Hematopoietic multipotent progenitor cell treated with erythropoietin and hydrocortisone succinate and interleukin-3 and kit ligand, for 6 days (in vitro differentiated cells): ENCODE results near the gene RAPGEF5.
A peak's percentile ranks its signal among the peaks of the same experiment; 100 is the strongest.

Experiments
- DNase-seq: peaks from one replicate; pipeline ENCODE4 v3.0.0-alpha.2; 2015

The RAPGEF5 gene, protein sequence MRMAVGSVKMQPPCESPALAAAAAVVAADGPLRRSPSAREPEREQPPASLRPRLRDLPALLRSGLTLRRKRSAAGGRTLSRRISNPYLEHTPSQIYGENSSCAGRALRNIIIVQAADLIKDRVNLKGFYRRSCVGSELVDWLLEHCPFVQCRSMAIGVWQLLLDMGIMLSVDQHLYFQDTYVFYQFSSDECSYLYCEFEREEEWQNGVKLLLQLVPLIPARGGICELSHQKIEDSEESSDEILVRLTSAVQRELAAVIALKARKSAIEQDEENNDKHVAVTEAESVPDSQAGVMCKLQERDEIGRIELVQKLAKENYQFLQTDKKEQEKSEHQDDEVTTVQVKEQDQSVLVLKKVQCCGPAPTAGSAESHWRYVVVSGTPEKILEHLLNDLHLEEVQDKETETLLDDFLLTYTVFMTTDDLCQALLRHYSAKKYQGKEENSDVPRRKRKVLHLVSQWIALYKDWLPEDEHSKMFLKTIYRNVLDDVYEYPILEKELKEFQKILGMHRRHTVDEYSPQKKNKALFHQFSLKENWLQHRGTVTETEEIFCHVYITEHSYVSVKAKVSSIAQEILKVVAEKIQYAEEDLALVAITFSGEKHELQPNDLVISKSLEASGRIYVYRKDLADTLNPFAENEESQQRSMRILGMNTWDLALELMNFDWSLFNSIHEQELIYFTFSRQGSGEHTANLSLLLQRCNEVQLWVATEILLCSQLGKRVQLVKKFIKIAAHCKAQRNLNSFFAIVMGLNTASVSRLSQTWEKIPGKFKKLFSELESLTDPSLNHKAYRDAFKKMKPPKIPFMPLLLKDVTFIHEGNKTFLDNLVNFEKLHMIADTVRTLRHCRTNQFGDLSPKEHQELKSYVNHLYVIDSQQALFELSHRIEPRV

GRCh38 chr7:22356701-22357310 is at the start of gene RAPGEF5:
TSS of gene RAPGEF5 (minus strand) at chr7:22357154. CDS start at chr7:22357060, 94 bp downstream.
- DNase-seq = peak; percentile 31

DNA sequence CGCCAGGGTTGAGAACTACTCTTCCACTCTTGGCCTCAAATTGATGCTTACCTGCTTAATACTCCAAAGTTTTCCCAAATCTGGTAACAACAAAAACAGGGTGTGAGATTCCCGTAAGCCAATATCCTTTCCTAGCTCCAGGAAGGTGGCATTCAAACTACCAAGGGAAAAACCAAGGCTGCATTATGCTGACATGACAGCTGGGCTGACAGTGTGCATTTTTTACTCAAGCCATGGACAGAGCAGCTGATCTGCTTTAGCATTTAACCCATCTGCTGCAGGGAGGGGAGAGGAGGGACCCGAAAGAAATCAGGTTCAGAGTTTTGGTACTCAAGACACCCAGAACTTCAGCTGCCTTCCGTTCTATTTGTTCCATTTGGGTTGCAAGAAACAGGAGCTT is 49.8 kb upstream of the RAPGEF5 start:
- no peak for DNase-seq

GRCh38 chr7:22404421-22405023 is 47.6 kb upstream of the RAPGEF5 start:
- no peak for DNase-seq

DNA sequence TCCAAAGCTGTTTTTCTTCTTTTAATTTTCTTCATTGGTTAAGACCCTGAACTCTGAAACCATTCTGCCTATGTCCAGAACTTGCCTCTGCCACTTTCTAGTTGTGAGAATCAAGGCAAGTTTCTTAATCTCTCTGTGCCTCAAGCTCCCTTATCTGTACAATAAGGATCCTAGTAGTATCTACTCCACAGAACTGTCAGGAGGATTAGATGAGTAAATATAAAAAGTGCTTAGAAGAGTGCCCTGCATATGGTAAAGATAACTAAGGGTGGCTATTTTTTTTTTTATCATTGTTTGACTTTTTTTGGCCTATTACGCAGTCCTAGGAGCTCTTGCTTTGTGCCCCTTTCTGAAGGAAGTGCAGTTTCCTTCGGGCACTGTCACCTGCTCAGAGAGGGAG is 46.4 kb upstream of the RAPGEF5 start:
- no peak for DNase-seq

GRCh38 chr7:22402250-22402649 is 45.3 kb upstream of the RAPGEF5 start:
- DNase-seq = no peak

DNA sequence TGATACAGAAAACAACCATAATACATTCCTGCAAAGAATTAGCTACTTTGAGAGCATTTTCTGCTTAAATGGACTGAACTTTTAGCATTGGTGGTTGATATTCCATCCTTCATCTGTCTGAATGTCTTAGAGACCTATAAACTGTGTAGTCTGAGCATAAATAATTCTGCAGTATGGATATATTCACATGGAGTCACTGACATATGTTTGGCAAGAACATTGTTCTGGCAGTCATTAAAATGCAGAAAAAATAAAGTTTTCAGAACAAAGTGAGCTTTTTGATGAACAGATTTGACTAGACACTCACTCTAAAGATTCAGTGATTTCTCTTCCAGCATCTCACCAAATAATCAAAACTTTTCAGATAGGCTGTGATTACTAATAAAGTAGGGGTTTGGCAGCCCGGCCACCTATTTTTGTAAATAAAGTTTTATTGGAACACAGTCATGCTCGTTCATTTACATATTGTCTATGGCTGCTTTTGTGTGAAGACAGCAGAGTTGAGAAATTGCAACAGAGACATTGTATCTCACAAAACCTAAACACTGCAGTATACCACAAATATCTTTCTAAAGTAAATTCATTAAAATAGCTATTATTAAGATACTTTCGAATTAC is 44.1 kb upstream of the RAPGEF5 start:
- no peak for DNase-seq

DNA sequence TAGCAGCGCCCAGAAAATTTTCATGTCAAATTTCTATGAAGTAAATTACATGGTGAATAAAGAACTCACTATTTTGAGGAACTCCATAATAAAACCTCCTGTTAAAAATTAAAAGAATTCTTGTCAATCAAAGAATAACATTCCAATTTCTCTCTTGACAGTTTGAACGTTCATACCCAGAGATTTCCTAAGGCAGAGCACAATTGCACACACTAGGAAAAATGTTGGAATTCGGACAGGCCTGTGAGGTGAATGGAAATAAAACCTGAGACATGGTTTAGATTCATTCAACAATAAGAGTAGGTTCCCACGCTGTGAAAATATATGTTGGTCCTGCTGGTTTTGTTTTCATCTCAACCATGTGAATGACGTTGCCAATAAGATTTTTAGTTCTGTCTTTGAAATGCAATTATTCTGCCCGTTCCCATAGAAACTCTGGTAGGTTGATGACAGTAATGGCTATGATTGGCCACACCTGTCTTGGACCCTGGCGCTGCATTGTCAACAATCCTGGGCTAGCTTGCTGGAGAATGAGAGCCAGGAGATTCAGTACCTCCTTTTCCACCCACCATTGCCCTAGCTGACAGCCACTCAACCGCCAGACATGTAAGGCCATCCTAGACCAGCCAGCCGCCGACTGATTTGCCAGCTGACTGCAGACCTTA is 43.3 kb upstream of the RAPGEF5 start:
- DNase-seq = no peak

DNA sequence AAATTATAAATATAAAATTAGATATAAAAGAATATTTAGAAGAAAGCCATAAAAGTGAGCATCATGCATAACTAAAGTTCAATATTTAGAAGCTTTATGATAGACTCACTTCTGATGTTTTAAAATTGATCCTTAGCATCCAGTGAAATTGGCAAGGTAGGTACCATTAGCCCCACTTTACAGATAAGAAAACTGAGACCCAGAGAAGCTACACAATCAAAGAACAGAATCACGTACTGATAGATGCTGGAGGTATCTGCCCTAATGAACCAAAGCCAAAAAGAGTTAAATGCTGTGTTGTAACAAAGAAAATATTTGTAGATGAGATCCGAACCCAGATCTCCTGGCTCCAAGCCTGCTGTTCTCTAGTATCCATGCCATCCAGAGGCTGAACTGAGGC is 42.6 kb upstream of the RAPGEF5 start:
- no peak for DNase-seq

- no peak for DNase-seq
Measured at GRCh38 chr7:22399091-22399490, 42.1 kb upstream of the RAPGEF5 start.

DNA sequence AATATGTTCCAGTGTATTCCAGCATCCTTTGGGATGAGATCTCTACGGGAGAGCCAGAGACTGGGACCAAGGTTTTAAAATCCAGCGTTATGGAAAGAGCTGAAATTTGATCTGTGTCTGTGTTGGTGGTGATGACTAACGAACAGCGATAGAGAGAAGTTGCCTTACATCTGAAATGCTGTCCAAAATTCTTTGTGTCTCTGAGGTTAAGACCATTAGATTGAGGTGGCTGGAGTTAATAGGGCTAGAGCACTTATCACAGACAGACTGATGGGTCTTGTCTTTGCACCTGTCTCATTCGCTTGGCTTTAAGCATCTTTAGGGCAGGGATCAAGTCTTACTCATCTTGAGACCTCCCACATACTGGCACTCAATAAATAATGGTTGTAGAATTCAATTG is 41.0 kb upstream of the RAPGEF5 start:
- no peak for DNase-seq

- no peak for DNase-seq
Measured at GRCh38 chr7:22395222-22395621, 38.3 kb upstream of the RAPGEF5 start.

DNA sequence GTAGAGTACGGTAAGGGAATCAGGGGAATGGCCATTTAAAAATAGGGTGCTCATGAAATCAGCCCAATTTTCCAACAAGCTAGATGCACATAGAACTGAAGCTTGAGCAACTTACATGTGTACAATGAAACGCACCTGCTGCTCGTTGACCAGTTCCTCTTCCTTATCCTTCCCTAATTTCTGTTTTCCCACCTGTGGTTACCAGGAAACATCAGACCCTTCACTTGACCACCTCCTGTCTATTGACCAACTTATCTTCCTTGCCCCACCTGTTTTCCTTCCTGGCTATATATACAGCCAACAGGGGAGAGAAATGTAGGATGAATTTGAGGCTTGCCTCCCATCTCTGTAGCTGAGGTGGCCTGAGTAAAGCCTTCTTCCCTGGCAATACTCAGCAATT is 37.8 kb upstream of the RAPGEF5 start:
- DNase-seq = no peak

GRCh38 chr7:22393913-22394729 is 37.2 kb upstream of the RAPGEF5 start:
- no peak for DNase-seq

- DNase-seq = no peak
Measured at GRCh38 chr7:22390516-22390915, 33.6 kb upstream of the RAPGEF5 start.

- DNase-seq = no peak
Measured at GRCh38 chr7:22389892-22390291, 32.9 kb upstream of the RAPGEF5 start.

DNA sequence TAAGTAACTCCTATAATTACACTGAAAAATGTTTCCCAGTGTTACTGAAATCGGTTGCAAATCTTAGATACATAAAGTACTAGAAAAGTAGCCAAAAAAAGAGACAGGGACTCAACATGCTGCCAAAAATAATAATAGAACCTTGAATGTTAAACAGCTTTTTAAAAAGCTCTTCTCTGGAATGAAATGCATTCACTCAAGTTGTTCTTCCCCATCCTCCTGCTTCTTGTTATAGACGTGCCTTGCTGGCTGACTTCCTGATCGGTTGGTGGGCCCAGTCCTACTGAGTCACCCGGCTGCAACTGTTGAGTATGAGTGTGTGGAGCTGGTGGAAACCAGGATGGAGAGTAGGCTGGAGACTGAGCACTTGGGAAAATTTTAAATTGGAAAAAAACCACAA is 30.6 kb upstream of the RAPGEF5 start:
- DNase-seq = no peak

DNA sequence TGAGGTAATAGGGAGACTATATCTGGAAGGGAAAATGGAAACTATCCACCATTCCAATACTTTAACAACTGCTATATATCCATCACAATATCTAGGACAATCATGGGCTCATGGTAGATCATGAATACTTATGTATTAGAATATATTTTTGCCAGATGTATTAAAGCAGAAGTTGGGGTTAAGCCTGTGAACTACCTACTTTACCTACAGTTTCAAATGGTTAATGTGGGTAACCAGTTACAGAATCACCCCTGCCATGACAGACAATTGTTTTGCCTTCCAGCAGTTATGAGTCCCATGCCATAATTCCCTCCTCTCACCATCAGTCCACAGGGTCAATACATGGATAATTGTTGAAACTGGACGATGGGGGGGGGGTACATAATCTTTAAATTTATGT is 29.9 kb upstream of the RAPGEF5 start:
- no peak for DNase-seq

DNA sequence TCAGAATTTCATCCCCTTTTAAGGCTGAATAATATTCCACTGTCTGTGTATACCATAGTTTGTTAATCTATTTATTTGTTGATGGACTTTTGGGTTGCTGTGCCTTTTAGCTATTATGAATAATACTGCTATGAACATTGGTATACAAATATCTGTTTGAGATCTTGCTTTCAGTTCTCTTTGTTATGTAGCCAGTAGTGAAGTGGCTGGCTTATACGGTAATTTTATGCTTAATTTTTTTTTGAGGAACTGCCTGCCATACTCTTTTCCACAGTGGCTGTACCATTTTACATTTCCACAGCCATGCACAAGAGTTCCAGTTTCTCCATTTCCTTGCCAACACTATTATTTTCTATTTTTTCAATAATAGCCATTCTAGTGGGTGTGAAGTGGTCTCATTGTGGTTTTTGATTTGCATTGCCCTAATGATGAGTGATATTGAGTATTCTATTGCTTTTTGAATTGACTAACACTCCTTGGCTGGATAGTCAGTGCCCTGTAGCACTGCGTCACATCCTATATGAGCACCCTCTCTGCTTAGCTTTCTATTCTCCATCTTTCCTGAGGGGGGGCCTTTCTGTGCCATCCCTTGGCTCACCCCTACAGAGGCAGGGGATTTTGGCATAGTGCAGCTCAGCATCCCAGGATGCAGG is 29.4 kb upstream of the RAPGEF5 start:
- no peak for DNase-seq

DNA sequence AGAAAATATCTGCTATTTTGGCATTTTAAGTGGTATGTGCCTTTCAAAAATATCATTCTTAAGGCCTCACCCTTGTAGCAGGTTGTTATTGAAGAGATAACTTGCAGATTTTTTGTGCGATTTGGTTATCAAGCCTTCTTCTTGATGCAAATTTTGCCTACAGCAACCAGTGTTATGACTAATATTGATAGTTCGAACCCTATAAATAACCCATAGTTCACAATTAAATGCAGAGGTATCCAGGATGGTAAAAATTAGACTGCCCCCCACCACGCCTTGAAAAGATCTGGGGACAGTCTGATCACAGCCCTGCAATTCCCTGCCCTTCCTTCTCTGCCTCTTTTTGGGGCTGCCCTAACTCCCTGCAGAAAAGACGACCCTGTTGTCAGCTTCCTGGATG is 28.4 kb upstream of the RAPGEF5 start:
- no peak for DNase-seq

- DNase-seq = no peak
Measured at GRCh38 chr7:22380333-22380732, 23.4 kb upstream of the RAPGEF5 start.
